A549 (cell line): ENCODE results near the gene TRIM47. TPM values are rescaled to one million over a fixed set of nuclear protein-coding genes. Genes with fewer than 3 reads are reported as not detected.

Experiments used
- ATOH8 ChIP-seq: fragments of 250-450 bp; sonication (Bioruptor Pico); IDR thresholded peaks from 2 replicates; pipeline ENCODE4 v1.5.0; 2020; ENCODE audit warnings: low read depth, mild to moderate bottlenecking, moderate library complexity
- BCL3 ChIP-seq: fragments of >200 bp; sonication (Bioruptor Twin); formaldehyde crosslinking; IDR thresholded peaks from 3 replicates; pipeline ENCODE4 v1.6.1; 2016
- BHLHE40 ChIP-seq: IDR thresholded peaks from 2 replicates; pipeline ENCODE4 v1.6.1; 2012; ENCODE audit warnings: low read depth, low read length, inconsistent platforms
- CBX2 ChIP-seq: fragments of 200-600 bp; sonication (generic); IDR thresholded peaks from 2 replicates; pipeline ENCODE4 v1.6.1; 2016; ENCODE audit warnings: low read depth, mild to moderate bottlenecking, borderline replicate concordance
- CBX8 ChIP-seq: fragments of 200-600 bp; sonication (generic); IDR thresholded peaks from 2 replicates; pipeline ENCODE4 v1.6.1; 2016
- CEBPB ChIP-seq, 2 experiments: fragments of >200 bp in 1 of 2; sonication (Bioruptor Twin) in 1 of 2; formaldehyde crosslinking in 1 of 2; IDR thresholded peaks; 2 replicates each; pipeline ENCODE4 v1.6.1; 2012 to 2016
- CHD2 ChIP-seq: fragments of 150-350 bp; IDR thresholded peaks from 2 replicates; pipeline ENCODE4 v1.6.1; 2014; ENCODE audit warnings: low read length; ENCODE audit not compliant: partially characterized antibody
- CHD4 ChIP-seq: fragments of 200-600 bp; sonication (generic); IDR thresholded peaks from 2 replicates; pipeline ENCODE4 v1.6.1; 2016; ENCODE audit warnings: antibody characterized with exemption, mild to moderate bottlenecking, borderline replicate concordance
- E2F6 ChIP-seq: IDR thresholded peaks from 2 replicates; pipeline ENCODE4 v1.6.1; 2012; ENCODE audit warnings: low read depth, borderline replicate concordance
- EHMT2 ChIP-seq: fragments of 200-600 bp; sonication (generic); IDR thresholded peaks from 2 replicates; pipeline ENCODE4 v1.6.1; 2016; ENCODE audit warnings: antibody characterized with exemption, low read depth, mild to moderate bottlenecking, moderate library complexity
- ESRRA ChIP-seq: fragments of 150-350 bp; IDR thresholded peaks from 2 replicates; pipeline ENCODE4 v1.6.1; 2014; ENCODE audit warnings: mild to moderate bottlenecking, low read length, borderline replicate concordance
- GATA3 ChIP-seq: IDR thresholded peaks from 2 replicates; pipeline ENCODE4 v1.6.1; 2012; ENCODE audit warnings: borderline replicate concordance
- HEYL ChIP-seq: fragments of 250-450 bp; sonication (Bioruptor Pico); IDR thresholded peaks from 2 replicates; pipeline ENCODE4 v1.8.0; 2021; ENCODE audit warnings: mild to moderate bottlenecking, moderate library complexity
- HOXB13 ChIP-seq: fragments of 250-450 bp; sonication (Bioruptor Pico); IDR thresholded peaks from 2 replicates; pipeline ENCODE4 v1.5.0; 2020; ENCODE audit warnings: low read depth, mild to moderate bottlenecking, moderate library complexity
- HOXB5 ChIP-seq: fragments of 250-450 bp; sonication (Bioruptor Pico); IDR thresholded peaks from 2 replicates; pipeline ENCODE4 v1.5.0; 2020; ENCODE audit warnings: mild to moderate bottlenecking, moderate library complexity
- JUN ChIP-seq, 2 experiments: fragments of >200 bp; sonication (Bioruptor Twin); formaldehyde crosslinking; IDR thresholded peaks; 2 replicates in 1 of 2; 3 replicates in 1 of 2; pipeline ENCODE4 v1.6.1; 2016 to 2017
- JUNB ChIP-seq: fragments of >200 bp; sonication (Bioruptor Twin); formaldehyde crosslinking; IDR thresholded peaks from 2 replicates; pipeline ENCODE4 v1.6.1; 2016
- KDM1A ChIP-seq: fragments of 200-600 bp; sonication (generic); IDR thresholded peaks from 2 replicates; pipeline ENCODE4 v1.6.1; 2016; ENCODE audit warnings: low read depth, mild to moderate bottlenecking
- KDM5A ChIP-seq: fragments of 200-600 bp; sonication (generic); IDR thresholded peaks from 2 replicates; pipeline ENCODE4 v1.6.1; 2016; ENCODE audit warnings: antibody characterized with exemption, mild to moderate bottlenecking
- MAFK ChIP-seq: fragments of 450-650 bp; IDR thresholded peaks from 2 replicates; pipeline ENCODE4 v1.6.1; 2014; ENCODE audit not compliant: partially characterized antibody
- MAX ChIP-seq: IDR thresholded peaks from 2 replicates; pipeline ENCODE4 v1.6.1; 2012
- MAZ ChIP-seq: fragments of 150-350 bp; IDR thresholded peaks from 2 replicates; pipeline ENCODE4 v1.6.1; 2014; ENCODE audit warnings: antibody characterized with exemption, low read depth, low read length, borderline replicate concordance
- NFE2L2 ChIP-seq: fragments of 150-350 bp; conservative IDR thresholded peaks from 2 replicates; pipeline ENCODE4 v1.6.1; 2014; ENCODE audit warnings: low read length
- NPAS2 ChIP-seq: fragments of 250-450 bp; sonication (Bioruptor Pico); IDR thresholded peaks from 2 replicates; pipeline ENCODE4 v1.8.0; 2022; ENCODE audit warnings: mild to moderate bottlenecking, moderate library complexity, borderline replicate concordance
- PBX3 ChIP-seq: IDR thresholded peaks from 2 replicates; pipeline ENCODE4 v1.6.1; 2012
- POLR2A ChIP-seq: IDR thresholded peaks from 2 replicates; pipeline ENCODE4 v1.6.1; 2012; ENCODE audit warnings: mild to moderate bottlenecking, low read length
- POLR2AphosphoS2 ChIP-seq: conservative IDR thresholded peaks from 2 replicates; pipeline ENCODE4 v1.6.1; 2012; ENCODE audit warnings: low read length, improper control_type of control experiment, inconsistent platforms
- RCOR1 ChIP-seq: fragments of 150-350 bp; IDR thresholded peaks from 2 replicates; pipeline ENCODE4 v1.6.1; 2014; ENCODE audit warnings: antibody characterized with exemption, low read length, low read depth
- RFX5 ChIP-seq: fragments of 450-650 bp; IDR thresholded peaks from 2 replicates; pipeline ENCODE4 v1.7.1; 2014; ENCODE audit warnings: antibody characterized with exemption, mild to moderate bottlenecking, moderate library complexity
- RNF2 ChIP-seq: fragments of 200-600 bp; sonication (generic); IDR thresholded peaks from 2 replicates; pipeline ENCODE4 v1.6.1; 2016; ENCODE audit warnings: low read depth, mild to moderate bottlenecking, antibody characterized with exemption, moderate library complexity, borderline replicate concordance
- SREBF2 ChIP-seq: fragments of 450-650 bp; IDR thresholded peaks from 2 replicates; pipeline ENCODE4 v1.6.1; 2014; ENCODE audit warnings: mild to moderate bottlenecking, moderate library complexity
- TFCP2L1 ChIP-seq: fragments of 250-450 bp; sonication (Bioruptor Pico); IDR thresholded peaks from 2 replicates; pipeline ENCODE4 v1.5.0; 2021; ENCODE audit warnings: mild to moderate bottlenecking
- TP53 ChIP-seq: fragments of 250-450 bp; sonication (Bioruptor Pico); IDR thresholded peaks from 2 replicates; pipeline ENCODE4 v1.5.0; 2021; ENCODE audit warnings: mild to moderate bottlenecking, moderate library complexity
- ZNF302 ChIP-seq: fragments of 250-450 bp; sonication (Bioruptor Pico); IDR thresholded peaks from 2 replicates; pipeline ENCODE4 v1.9.0; 2021; ENCODE audit warnings: inconsistent platforms, mild to moderate bottlenecking, moderate library complexity
- polyA plus RNA-seq, 4 experiments: library from polyadenylated mRNA; depleted of rRNA in 3 of 4; stranded (reverse); fragments of >200 nt; fragmentation: RNase III in 1 of 4; extraction: RNeasy Plus Mini Kit Qiagen cat#74134 plus additional on column Dnase treatment in 1 of 4; gene quantifications; 2 replicates in 3 of 4; 3 replicates in 1 of 4; pipeline ENCODE4 v1.2.3, GENCODE V29; 2011 to 2017
- TF ChIP-seq, protein P1 (sequence below): fragments of 250-450 bp; sonication (Bioruptor Pico); IDR thresholded peaks from 2 replicates; pipeline ENCODE4 v1.5.0; 2021; ENCODE audit warnings: mild to moderate bottlenecking, moderate library complexity, borderline replicate concordance
- TF ChIP-seq, protein P2 (sequence below): fragments of 450-650 bp; IDR thresholded peaks from 2 replicates; pipeline ENCODE4 v1.6.1; 2014; ENCODE audit warnings: antibody characterized with exemption

The TRIM47 gene
- polyA plus RNA-seq, 2 of the 4 experiments (the other 2 are of a cell fraction) = 19.6 to 46.6 TPM

DNA sequence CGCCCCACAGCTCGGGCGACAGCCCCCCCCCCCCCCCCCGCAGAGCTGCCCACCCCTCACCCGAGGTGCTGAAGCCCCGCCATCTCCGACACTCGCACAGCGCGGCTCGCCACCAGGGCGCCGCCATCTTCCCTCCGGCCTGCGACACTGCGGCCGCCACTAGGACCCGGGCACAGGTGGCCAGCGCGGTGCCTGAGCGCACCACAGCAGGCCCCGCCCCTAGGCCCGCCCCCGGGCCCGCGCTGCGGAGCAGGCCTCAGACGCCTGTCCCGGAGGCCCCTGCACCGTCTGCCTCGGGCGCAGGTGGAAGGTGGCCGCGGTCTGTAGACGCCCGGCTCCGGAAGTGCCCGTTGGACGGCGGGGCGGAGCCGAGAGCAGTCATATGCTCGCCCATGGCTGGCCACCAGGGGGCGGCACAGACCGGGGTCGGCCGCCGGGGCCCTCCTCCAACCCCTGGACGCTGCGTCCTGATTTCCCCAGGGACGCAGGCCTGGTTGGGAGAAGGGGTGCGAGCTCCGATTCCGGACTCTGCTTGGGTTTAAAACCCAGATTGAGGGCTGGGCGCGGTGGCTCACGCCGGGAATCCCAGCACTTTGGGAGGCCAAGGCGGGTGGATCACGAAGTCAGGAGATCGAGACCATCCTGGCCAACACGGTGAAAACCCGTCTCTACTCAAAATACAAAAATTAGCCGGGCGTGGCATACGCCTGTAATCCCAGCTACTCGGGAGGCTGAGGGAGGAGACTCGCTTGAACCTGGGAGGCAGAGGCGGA lies 26.6 kb upstream of the TRIM47 start, which contains the start of gene MRPL38 (continued):
- TF ChIP-seq POLR2AphosphoS2 (0 out of 2 replicates have a peak, but pooled peaks have one; percentile 28), MAFK (no peak), NPAS2 (CRISPR knock-in tag) (no peak), EHMT2 (no peak), JUN (IDR thresholded peaks at IDR 0.05) (peak; percentile 63 to 98), TFCP2L1 (CRISPR knock-in tag) (peak; percentile 31; the same call in 1 of the 2 replicates), SREBF2 (no peak), GATA3 (peak; percentile 34), CBX2 (no peak), CEBPB (IDR thresholded peaks at IDR 0.05) (peak in 1 of 2 experiments; percentile 30; a peak in 1 of 4 replicates), MAZ (peak; percentile 23; the same call in 1 of the 2 replicates), KDM5A (peak; percentile 63), RFX5 (peak; percentile 50; the same call in 1 of the 2 replicates), MAX (peak; percentile 96), CHD2 (no peak), JUNB (no peak), KDM1A (no peak), BCL3 (no peak), ZNF302 (CRISPR knock-in tag) (no peak), ATOH8 (CRISPR knock-in tag) (no peak), HOXB13 (CRISPR knock-in tag) (no peak), HOXB5 (no peak), TP53 (no peak), POLR2A (peak; percentile 92), CHD4 (peak; percentile 63; the same call in 1 of the 2 replicates), E2F6 (peak; percentile 63; the same call in 1 of the 2 replicates), NFE2L2 (no peak), RNF2 (no peak), ESRRA (peak; percentile 81), CBX8 (no peak), RCOR1 (0 out of 2 replicates have a peak, but pooled peaks have one; percentile 67), HEYL (CRISPR knock-in tag) (no peak), PBX3 (peak; percentile 34; the same call in 1 of the 2 replicates), BHLHE40 (no peak)
- TF ChIP-seq, protein P1, sequence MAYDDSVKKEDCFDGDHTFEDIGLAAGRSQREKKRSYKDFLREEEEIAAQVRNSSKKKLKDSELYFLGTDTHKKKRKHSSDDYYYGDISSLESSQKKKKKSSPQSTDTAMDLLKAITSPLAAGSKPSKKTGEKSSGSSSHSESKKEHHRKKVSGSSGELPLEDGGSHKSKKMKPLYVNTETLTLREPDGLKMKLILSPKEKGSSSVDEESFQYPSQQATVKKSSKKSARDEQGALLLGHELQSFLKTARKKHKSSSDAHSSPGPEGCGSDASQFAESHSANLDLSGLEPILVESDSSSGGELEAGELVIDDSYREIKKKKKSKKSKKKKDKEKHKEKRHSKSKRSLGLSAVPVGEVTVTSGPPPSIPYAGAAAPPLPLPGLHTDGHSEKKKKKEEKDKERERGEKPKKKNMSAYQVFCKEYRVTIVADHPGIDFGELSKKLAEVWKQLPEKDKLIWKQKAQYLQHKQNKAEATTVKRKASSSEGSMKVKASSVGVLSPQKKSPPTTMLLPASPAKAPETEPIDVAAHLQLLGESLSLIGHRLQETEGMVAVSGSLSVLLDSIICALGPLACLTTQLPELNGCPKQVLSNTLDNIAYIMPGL (CRISPR knock-in tag) = no peak
- TF ChIP-seq, protein P2, sequence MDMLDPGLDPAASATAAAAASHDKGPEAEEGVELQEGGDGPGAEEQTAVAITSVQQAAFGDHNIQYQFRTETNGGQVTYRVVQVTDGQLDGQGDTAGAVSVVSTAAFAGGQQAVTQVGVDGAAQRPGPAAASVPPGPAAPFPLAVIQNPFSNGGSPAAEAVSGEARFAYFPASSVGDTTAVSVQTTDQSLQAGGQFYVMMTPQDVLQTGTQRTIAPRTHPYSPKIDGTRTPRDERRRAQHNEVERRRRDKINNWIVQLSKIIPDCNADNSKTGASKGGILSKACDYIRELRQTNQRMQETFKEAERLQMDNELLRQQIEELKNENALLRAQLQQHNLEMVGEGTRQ = peak; percentile 34; the same call in 1 of the 2 replicates
